Omental fat pad (tissue), 4 donors: ENCODE results near the gene PPP2R2C. TPM values are rescaled to one million over a fixed set of nuclear protein-coding genes. Genes with fewer than 3 reads are reported as not detected.

Source experiments
- ATAC-seq: fragments of 150-250 bp; one replicate; pipeline ENCODE4 v1.9.1; 2016; ENCODE audit warnings: mild to moderate bottlenecking, moderate library complexity; ENCODE audit not compliant: low FRiP score
- DNase-seq: peaks from one replicate; pipeline ENCODE4 v3.0.0-alpha.2; 2019; ENCODE audit warnings: low spot score
- total RNA-seq, 4 donors: library from RNA; depleted of rRNA; stranded (reverse); fragments of >200 nt; gene quantifications; one replicate each; pipeline ENCODE4 v1.1.0, GENCODE V29; 2016
- TF ChIP-seq, protein P1 (sequence below), 3 donors: fragments of 450-650 bp; IDR thresholded peaks; one replicate each; pipeline ENCODE4 v1.5.1; 2016 to 2017; ENCODE audit warnings: antibody characterized with exemption in 3 of 3, mild to moderate bottlenecking in 3 of 3, moderate library complexity in 2 of 3

PPP2R2C gene
- 1 to 10 TPM in 1 of 4 donors, under 1 TPM in 3; 0.38 to 1.7 (median 0.68) TPM for total RNA-seq

- DNase-seq (peak; percentile 11), ATAC-seq (no peak)
- TF ChIP-seq, protein P1, sequence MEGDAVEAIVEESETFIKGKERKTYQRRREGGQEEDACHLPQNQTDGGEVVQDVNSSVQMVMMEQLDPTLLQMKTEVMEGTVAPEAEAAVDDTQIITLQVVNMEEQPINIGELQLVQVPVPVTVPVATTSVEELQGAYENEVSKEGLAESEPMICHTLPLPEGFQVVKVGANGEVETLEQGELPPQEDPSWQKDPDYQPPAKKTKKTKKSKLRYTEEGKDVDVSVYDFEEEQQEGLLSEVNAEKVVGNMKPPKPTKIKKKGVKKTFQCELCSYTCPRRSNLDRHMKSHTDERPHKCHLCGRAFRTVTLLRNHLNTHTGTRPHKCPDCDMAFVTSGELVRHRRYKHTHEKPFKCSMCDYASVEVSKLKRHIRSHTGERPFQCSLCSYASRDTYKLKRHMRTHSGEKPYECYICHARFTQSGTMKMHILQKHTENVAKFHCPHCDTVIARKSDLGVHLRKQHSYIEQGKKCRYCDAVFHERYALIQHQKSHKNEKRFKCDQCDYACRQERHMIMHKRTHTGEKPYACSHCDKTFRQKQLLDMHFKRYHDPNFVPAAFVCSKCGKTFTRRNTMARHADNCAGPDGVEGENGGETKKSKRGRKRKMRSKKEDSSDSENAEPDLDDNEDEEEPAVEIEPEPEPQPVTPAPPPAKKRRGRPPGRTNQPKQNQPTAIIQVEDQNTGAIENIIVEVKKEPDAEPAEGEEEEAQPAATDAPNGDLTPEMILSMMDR (IDR thresholded peaks at IDR 0.05) = no peak
These were observed at the start of gene PPP2R2C for GRCh38 chr4:6472387-6473263. Gene PPP2R2C (minus strand): TSS chr4:6472614. CDS start chr4:6472229, 385 bp downstream.

DNA sequence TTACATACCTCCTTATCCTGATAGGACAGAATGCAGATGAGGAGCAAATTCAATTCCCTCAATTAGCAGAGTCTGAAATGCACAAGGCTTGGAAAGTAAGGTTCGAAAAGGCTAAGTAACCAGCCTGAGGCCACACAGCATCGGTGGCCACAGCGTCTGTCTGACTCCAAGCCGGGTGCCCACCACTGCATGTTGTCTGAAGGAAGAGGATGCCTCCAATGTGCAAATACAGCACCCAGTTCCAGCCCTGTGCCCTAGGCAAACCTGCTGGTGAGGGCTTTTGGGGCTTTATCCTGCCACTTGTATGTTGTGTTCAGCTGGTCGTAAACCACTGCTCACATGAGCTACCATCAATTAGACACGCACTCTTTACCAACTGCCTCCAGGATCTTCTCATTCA is 48.6 kb upstream of the PPP2R2C start:
- no peak for DNase-seq
- TF ChIP-seq, protein P1 (IDR thresholded peaks at IDR 0.05) = no peak
- ATAC-seq = no peak

DNA sequence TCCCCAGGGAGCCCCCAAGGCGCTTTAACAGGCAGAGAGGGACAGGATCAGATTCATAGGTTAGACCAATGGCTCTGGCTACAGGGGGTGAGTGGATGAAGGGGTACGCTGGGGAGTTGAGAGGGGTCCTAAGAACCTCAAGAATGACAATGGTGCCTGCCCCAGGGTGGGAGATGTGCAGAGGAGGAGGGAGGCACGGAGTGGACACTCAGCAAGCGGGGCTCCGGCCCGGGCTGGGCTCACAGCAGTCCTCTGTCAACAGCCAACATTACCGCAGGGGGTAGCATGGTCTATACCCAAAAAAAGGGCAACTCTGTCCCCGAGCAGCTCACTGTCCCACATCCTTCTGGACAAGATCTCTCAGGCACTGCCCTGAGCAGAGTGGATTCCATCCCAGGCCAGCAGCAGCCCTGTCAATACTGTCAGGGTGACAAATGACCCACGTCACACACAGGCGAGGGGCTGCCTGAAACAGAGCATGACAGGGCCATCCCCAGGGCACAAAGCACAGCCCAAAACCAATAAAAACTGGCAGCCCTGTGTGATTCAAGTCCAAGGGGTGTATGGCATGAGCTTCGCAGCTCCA is 47.7 kb upstream of the PPP2R2C start:
- DNase-seq (no peak), ATAC-seq (no peak)
- TF ChIP-seq, protein P1 (IDR thresholded peaks at IDR 0.05) = no peak

GRCh38 chr4:6517171-6517570 is 44.8 kb upstream of the PPP2R2C start:
- ATAC-seq (no peak), DNase-seq (no peak)
- TF ChIP-seq, protein P1 (IDR thresholded peaks at IDR 0.05) = no peak

DNA sequence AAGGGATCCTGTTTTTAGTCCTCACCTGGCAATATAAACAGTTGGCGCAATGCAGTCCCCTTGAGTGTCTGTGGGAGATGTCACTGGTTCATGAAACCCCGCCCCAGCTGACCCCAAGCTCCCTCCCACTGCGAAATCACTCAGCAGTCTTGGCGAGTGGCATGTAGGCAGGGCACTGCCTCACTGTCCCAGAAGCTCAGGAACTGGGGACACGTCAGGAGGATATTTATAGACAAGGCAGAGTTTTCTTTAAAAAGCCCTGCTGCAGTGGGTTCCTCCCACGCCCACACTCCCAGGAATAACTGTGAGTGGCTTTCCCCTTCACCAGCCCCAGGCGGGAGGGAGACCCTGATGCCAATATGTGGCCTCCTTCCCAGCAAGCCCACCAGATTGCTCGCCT is 44.3 kb upstream of the PPP2R2C start:
- no peak for ATAC-seq
- no peak for DNase-seq
- TF ChIP-seq, protein P1 (IDR thresholded peaks at IDR 0.05) = no peak

- TF ChIP-seq, protein P1 (IDR thresholded peaks at IDR 0.05) = no peak
- no peak for DNase-seq
- ATAC-seq = no peak
These were observed 43.9 kb upstream of the PPP2R2C start for GRCh38 chr4:6516281-6516680.
